ENCODE data around the gene ADCY9.

ADCY9 gene

GRCh38 chr16:4141604-4142003 is 25.4 kb upstream of the ADCY9 start:
- no peak overlapping the region for H3K9ac ChIP-seq (ENCODE audit: low read length)
- H3K4me3 ChIP-seq (ENCODE audit: insufficient read depth, low read length, poor library complexity, severe bottlenecking) = no peak overlapping the region
- H3K27me3 ChIP-seq (ENCODE audit: low read length) = no peaks in the 10 kb centered on the region
- H3K79me2 ChIP-seq (ENCODE audit: insufficient read depth, low read length) = no peaks in the 10 kb centered on the region
- no peak overlapping the region for H3K27ac ChIP-seq (ENCODE audit: low read depth, low read length)
- no peaks in the 10 kb centered on the region for H4K20me1 ChIP-seq (ENCODE audit: low read depth, low read length)
- H2AFZ ChIP-seq (ENCODE audit: low read depth, low read length, severe bottlenecking) = no peak overlapping the region
- H3F3A ChIP-seq (ENCODE audit: insufficient read depth) = no peaks in the 10 kb centered on the region
- no peaks in the 10 kb centered on the region for H3K9me3 ChIP-seq (ENCODE audit: insufficient read depth, low read length)
- no peaks in the 10 kb centered on the region for H3K9me2 ChIP-seq (replicated peaks; ENCODE audit: insufficient read depth, low read length)
- TF ChIP-seq CTCF (IDR thresholded peaks at IDR 0.05; ENCODE audit: insufficient read depth, low read length, poor library complexity, severe bottlenecking) (no peak), EZH2phosphoT487 (conservative IDR thresholded peaks at IDR 0.05; ENCODE audit: low read length) (no peak)
- no peak overlapping the region for H3K4me2 ChIP-seq (ENCODE audit: low read depth, low read length, poor library complexity, severe bottlenecking)
- no peaks in the 10 kb centered on the region for H3K36me3 ChIP-seq (ENCODE audit: low read length)

- H3K4me2 ChIP-seq (ENCODE audit: low read depth, low read length, poor library complexity, severe bottlenecking) = no peak overlapping the region
- no peak overlapping the region for H3K4me3 ChIP-seq (ENCODE audit: insufficient read depth, low read length, poor library complexity, severe bottlenecking)
- H3K9ac ChIP-seq (ENCODE audit: low read length) = 0 out of 2 replicates have a peak overlapping the region, but pooled peaks have one; percentile 3
- no peak overlapping the region for H2AFZ ChIP-seq (ENCODE audit: low read depth, low read length, severe bottlenecking)
- no peaks in the 10 kb centered on the region for H3K9me3 ChIP-seq (ENCODE audit: insufficient read depth, low read length)
- H4K20me1 ChIP-seq (ENCODE audit: low read depth, low read length) = no peaks in the 10 kb centered on the region
- H3F3A ChIP-seq (ENCODE audit: insufficient read depth) = no peaks in the 10 kb centered on the region
- H3K27me3 ChIP-seq (ENCODE audit: low read length) = no peaks in the 10 kb centered on the region
- TF ChIP-seq CTCF (IDR thresholded peaks at IDR 0.05; ENCODE audit: insufficient read depth, low read length, poor library complexity, severe bottlenecking) (no peak), EZH2phosphoT487 (conservative IDR thresholded peaks at IDR 0.05; ENCODE audit: low read length) (no peak)
- no peaks in the 10 kb centered on the region for H3K9me2 ChIP-seq (replicated peaks; ENCODE audit: insufficient read depth, low read length)
- no peaks in the 10 kb centered on the region for H3K79me2 ChIP-seq (ENCODE audit: insufficient read depth, low read length)
- no peak overlapping the region for H3K27ac ChIP-seq (ENCODE audit: low read depth, low read length)
- no peaks in the 10 kb centered on the region for H3K36me3 ChIP-seq (ENCODE audit: low read length)
These were observed 24.4 kb upstream of the ADCY9 start for GRCh38 chr16:4140652-4141051.

GRCh38 chr16:4139968-4140367 is 23.7 kb upstream of the ADCY9 start:
- Histone ChIP-seq H3K27ac (ENCODE audit: low read depth, low read length) (no peak overlapping the region), H2AFZ (ENCODE audit: low read depth, low read length, severe bottlenecking) (no peak overlapping the region), H3K27me3 (ENCODE audit: low read length) (no peaks in the 10 kb centered on the region), H3K4me2 (ENCODE audit: low read depth, low read length, poor library complexity, severe bottlenecking) (no peak overlapping the region), H3K79me2 (ENCODE audit: insufficient read depth, low read length) (no peaks in the 10 kb centered on the region), H3K4me3 (ENCODE audit: insufficient read depth, low read length, poor library complexity, severe bottlenecking) (no peak overlapping the region), H3K9me3 (ENCODE audit: insufficient read depth, low read length) (no peaks in the 10 kb centered on the region), H3K9me2 (replicated peaks; ENCODE audit: insufficient read depth, low read length) (no peaks in the 10 kb centered on the region), H4K20me1 (ENCODE audit: low read depth, low read length) (no peaks in the 10 kb centered on the region), H3K9ac (ENCODE audit: low read length) (0 out of 2 replicates have a peak overlapping the region, but pooled peaks have one; percentile 3), H3K36me3 (ENCODE audit: low read length) (no peaks in the 10 kb centered on the region), H3F3A (ENCODE audit: insufficient read depth) (no peaks in the 10 kb centered on the region)
- TF ChIP-seq EZH2phosphoT487 (conservative IDR thresholded peaks at IDR 0.05; ENCODE audit: low read length) (no peak), CTCF (IDR thresholded peaks at IDR 0.05; ENCODE audit: insufficient read depth, low read length, poor library complexity, severe bottlenecking) (no peak)

All from SU-DHL-6 (cell line).